Keratinocyte (primary cell): ENCODE results near the gene PMEPA1.

Experiments used
- EZH2 ChIP-seq: IDR thresholded peaks from one replicate; pipeline ENCODE4 v1.6.1; 2012; ENCODE audit warnings: inconsistent platforms, mild to moderate bottlenecking, low read length, moderate library complexity
- TF ChIP-seq, protein P1 (sequence below), 3 experiments: IDR thresholded peaks in 1 of 3; conservative IDR thresholded peaks in 1 of 3; optimal IDR thresholded peaks in 1 of 3; 2 replicates in 2 of 3; 3 replicates in 1 of 3; pipeline versions ENCODE3 to v1.5.1; 2011; ENCODE audit warnings: low read length in 3 of 3, mild to moderate bottlenecking in 3 of 3, moderate library complexity in 2 of 3, control low read depth in 1 of 3, inconsistent platforms in 1 of 3; ENCODE audit not compliant: insufficient read depth in 2 of 3; ENCODE audit errors: extremely low read depth in 1 of 3

DNA sequence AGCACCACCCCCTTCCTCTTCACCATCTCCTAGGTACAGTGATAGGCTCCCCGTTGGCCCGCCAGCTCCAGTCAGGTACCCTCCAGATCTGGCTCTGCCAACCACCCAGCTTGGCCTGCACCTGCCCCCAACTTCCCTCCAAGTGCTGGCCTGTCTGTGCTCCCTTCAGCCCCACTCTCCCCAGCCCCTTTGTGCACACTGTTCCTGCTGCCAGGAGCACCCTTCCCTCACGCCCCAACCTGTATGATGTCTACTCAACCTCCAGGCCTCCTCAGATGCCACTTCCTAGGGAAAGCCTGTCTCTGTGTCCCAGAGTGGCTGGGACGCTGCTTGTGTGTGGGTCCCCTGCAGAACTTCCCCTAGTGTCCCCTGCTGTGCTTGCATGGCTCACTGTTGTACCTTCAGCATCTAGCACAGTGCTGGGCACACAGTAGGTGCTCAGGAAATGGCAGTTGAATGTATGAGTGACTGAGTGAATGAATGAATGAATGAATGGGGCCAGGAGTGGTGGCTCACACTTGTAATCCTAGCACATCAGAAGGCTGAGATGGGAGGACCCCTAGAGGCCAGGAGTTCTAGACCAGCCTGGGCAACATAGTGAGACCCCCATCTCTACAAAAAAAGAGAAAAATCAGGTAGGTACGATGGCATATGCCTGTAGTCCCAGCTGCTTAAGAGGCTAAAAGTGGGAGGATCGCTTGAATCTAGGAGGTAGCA, 92.6 kb downstream of the PMEPA1 start:
- TF ChIP-seq, protein P1, sequence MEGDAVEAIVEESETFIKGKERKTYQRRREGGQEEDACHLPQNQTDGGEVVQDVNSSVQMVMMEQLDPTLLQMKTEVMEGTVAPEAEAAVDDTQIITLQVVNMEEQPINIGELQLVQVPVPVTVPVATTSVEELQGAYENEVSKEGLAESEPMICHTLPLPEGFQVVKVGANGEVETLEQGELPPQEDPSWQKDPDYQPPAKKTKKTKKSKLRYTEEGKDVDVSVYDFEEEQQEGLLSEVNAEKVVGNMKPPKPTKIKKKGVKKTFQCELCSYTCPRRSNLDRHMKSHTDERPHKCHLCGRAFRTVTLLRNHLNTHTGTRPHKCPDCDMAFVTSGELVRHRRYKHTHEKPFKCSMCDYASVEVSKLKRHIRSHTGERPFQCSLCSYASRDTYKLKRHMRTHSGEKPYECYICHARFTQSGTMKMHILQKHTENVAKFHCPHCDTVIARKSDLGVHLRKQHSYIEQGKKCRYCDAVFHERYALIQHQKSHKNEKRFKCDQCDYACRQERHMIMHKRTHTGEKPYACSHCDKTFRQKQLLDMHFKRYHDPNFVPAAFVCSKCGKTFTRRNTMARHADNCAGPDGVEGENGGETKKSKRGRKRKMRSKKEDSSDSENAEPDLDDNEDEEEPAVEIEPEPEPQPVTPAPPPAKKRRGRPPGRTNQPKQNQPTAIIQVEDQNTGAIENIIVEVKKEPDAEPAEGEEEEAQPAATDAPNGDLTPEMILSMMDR (optimal IDR thresholded peaks at IDR 0.05 in 1 of 3, IDR thresholded peaks at IDR 0.05 in 1 of 3, conservative IDR thresholded peaks at IDR 0.05 in 1 of 3; ENCODE audit: extremely low read depth in 1 of 3, insufficient read depth in 2 of 3, low read length in 3 of 3): no peak
- TF ChIP-seq EZH2: no peak
